Right atrium auricular region (tissue), 2 donors: ENCODE measurements around the gene VEZT. TPM values are rescaled to one million over a fixed set of nuclear protein-coding genes. Genes with fewer than 3 reads are reported as not detected.

ENCODE experiments used
- DNase-seq: peaks from one replicate; pipeline ENCODE4 v3.0.0-alpha.2; 2019; ENCODE audit warnings: low spot score
- H3K27ac ChIP-seq, 2 donors: fragments of 200-600 bp; sonication (generic); 1 replicate in 1 of 2; 2 replicates in 1 of 2; pipeline ENCODE4 v1.5.1; 2016 to 2019
- H3K27me3 ChIP-seq, 2 donors: fragments of 200-600 bp; sonication (generic); one replicate each; pipeline versions ENCODE4 v1.5.1 to v1.6.0; 2017 to 2019
- H3K36me3 ChIP-seq: fragments of 200-600 bp; sonication (generic); one replicate; pipeline ENCODE4 v1.5.1; 2016
- H3K4me1 ChIP-seq, 2 donors: fragments of 200-600 bp; sonication (generic); one replicate each; pipeline versions ENCODE4 v1.5.1 to v1.6.0; 2017 to 2019
- H3K4me3 ChIP-seq, 2 donors: fragments of 200-600 bp; sonication (generic); 1 replicate in 1 of 2; 2 replicates in 1 of 2; pipeline ENCODE4 v1.5.1; 2017 to 2019; ENCODE audit warnings: mild to moderate bottlenecking in 1 of 2, moderate library complexity in 1 of 2
- H3K9me3 ChIP-seq, 2 donors: fragments of 200-600 bp; sonication (generic); one replicate each; pipeline ENCODE4 v1.5.1; 2019
- total RNA-seq, 2 donors: library from RNA; depleted of rRNA; stranded (reverse); fragments of >200 nt; gene quantifications; one replicate each; pipeline ENCODE4 v1.1.0, GENCODE V29; 2016
- TF ChIP-seq, protein P1 (sequence below), 2 donors: fragments of 200-600 bp; sonication (generic); IDR thresholded peaks; one replicate each; pipeline ENCODE4 v1.5.1; 2019; ENCODE audit warnings: antibody characterized with exemption in 2 of 2

The VEZT gene
- total RNA-seq, 2 donors from 2014 or later = 66.6 to 69.8 TPM

DNA sequence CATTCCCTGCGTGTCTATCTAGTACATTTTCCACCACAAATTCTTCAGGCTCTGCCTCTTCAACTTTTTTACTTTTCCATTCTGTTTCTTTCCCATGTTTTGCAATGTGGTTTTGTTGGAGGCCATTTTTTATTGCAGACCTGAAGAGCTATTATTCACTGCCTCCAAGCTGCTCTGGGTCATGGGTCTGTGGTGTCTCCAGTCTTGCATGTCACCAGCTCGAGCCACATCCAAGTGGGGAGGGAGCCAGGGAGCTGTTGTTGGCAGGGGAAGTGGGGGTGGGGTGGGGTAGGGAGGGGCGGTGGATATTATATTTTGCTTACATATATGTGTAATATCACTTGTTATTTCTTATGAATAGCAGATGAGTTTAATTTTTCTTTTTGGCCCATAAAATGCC, 69.1 kb downstream of the VEZT start:
- no peaks in the 10 kb centered on the region for H3K27me3 ChIP-seq
- no peaks in the 10 kb centered on the region for H3K9me3 ChIP-seq
- no peaks in the 10 kb centered on the region for H3K4me1 ChIP-seq
- peaks cover 19% of the 10 kb centered on the region for H3K36me3 ChIP-seq
- no peak for DNase-seq
- H3K4me3 ChIP-seq = no peak overlapping the region
- H3K27ac ChIP-seq = no peak overlapping the region
- TF ChIP-seq, protein P1, sequence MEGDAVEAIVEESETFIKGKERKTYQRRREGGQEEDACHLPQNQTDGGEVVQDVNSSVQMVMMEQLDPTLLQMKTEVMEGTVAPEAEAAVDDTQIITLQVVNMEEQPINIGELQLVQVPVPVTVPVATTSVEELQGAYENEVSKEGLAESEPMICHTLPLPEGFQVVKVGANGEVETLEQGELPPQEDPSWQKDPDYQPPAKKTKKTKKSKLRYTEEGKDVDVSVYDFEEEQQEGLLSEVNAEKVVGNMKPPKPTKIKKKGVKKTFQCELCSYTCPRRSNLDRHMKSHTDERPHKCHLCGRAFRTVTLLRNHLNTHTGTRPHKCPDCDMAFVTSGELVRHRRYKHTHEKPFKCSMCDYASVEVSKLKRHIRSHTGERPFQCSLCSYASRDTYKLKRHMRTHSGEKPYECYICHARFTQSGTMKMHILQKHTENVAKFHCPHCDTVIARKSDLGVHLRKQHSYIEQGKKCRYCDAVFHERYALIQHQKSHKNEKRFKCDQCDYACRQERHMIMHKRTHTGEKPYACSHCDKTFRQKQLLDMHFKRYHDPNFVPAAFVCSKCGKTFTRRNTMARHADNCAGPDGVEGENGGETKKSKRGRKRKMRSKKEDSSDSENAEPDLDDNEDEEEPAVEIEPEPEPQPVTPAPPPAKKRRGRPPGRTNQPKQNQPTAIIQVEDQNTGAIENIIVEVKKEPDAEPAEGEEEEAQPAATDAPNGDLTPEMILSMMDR (IDR thresholded peaks at IDR 0.05) = no peak

GRCh38 chr12:95291501-95291900, 73.9 kb downstream of the VEZT start:
- Histone ChIP-seq H3K4me1 (no peaks in the 10 kb centered on the region), H3K27ac (no peak overlapping the region), H3K27me3 (no peaks in the 10 kb centered on the region), H3K9me3 (no peaks in the 10 kb centered on the region), H3K4me3 (no peak overlapping the region), H3K36me3 (peaks cover 11% of the 10 kb centered on the region)
- DNase-seq = no peak
- TF ChIP-seq, protein P1 (IDR thresholded peaks at IDR 0.05) = no peak

- no peak for DNase-seq
- H3K36me3 ChIP-seq = peaks cover 48% of the 10 kb centered on the region
- no peaks in the 10 kb centered on the region for H3K27me3 ChIP-seq
- H3K9me3 ChIP-seq = no peaks in the 10 kb centered on the region
- TF ChIP-seq, protein P1 (IDR thresholded peaks at IDR 0.05) = no peak
- H3K4me3 ChIP-seq = no peak overlapping the region
- H3K27ac ChIP-seq = no peak overlapping the region
- no peaks in the 10 kb centered on the region for H3K4me1 ChIP-seq
These were observed 81.3 kb downstream of the VEZT start for GRCh38 chr12:95298916-95299315.

DNA sequence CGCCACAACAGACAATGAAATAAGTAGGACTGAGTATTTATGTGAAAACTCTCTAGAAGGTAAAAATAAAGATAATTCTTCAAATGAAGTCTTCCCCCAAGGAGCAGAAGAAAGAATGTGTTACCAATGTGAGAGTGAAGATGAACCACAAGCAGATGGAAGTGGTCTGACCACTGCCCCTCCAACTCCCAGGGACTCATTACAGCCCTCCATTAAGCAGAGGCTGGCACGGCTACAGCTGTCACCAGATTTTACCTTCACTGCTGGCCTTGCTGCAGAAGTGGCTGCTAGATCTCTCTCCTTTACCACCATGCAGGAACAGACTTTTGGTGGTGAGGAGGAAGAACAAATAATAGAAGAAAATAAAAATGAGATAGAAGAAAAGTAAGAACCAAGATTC, 82.7 kb downstream of the VEZT start:
- Histone ChIP-seq H3K27me3 (no peaks in the 10 kb centered on the region), H3K4me3 (no peak overlapping the region), H3K9me3 (no peaks in the 10 kb centered on the region), H3K36me3 (peaks cover 48% of the 10 kb centered on the region), H3K27ac (no peak overlapping the region), H3K4me1 (no peaks in the 10 kb centered on the region)
- no peak for DNase-seq
- TF ChIP-seq, protein P1 (IDR thresholded peaks at IDR 0.05) = no peak

GRCh38 chr12:95303476-95303875, 85.9 kb downstream of the VEZT start:
- TF ChIP-seq, protein P1 (IDR thresholded peaks at IDR 0.05) = no peak
- Histone ChIP-seq H3K36me3 (peaks cover 19% of the 10 kb centered on the region), H3K4me1 (no peaks in the 10 kb centered on the region), H3K4me3 (no peak overlapping the region), H3K27me3 (no peaks in the 10 kb centered on the region), H3K27ac (no peak overlapping the region), H3K9me3 (no peaks in the 10 kb centered on the region)
- no peak for DNase-seq

- no peak overlapping the region for H3K4me3 ChIP-seq
- no peaks in the 10 kb centered on the region for H3K4me1 ChIP-seq
- no peak for DNase-seq
- H3K36me3 ChIP-seq = peaks cover 13% of the 10 kb centered on the region
- TF ChIP-seq, protein P1 (IDR thresholded peaks at IDR 0.05) = no peak
- no peak overlapping the region for H3K27ac ChIP-seq
- no peaks in the 10 kb centered on the region for H3K9me3 ChIP-seq
- no peaks in the 10 kb centered on the region for H3K27me3 ChIP-seq
These were observed 87.1 kb downstream of the VEZT start for GRCh38 chr12:95304673-95305198.
